ENCODE data around the gene C19orf53.
A peak's percentile ranks its signal among the peaks of the same experiment; 100 is the strongest.

C19orf53 gene

GRCh38 chr19:13796301-13797057 lies 22.2 kb downstream of the C19orf53 start:
- no peak for DNase-seq (ENCODE audit: low read depth, low spot score)

GRCh38 chr19:13797058-13797440 lies 22.8 kb downstream of the C19orf53 start:
- no peak for DNase-seq (ENCODE audit: low read depth, low spot score)

GRCh38 chr19:13797870-13798269 lies 23.6 kb downstream of the C19orf53 start:
- DNase-seq (ENCODE audit: low read depth, low spot score): no peak

- DNase-seq (ENCODE audit: low read depth, low spot score): no peak
These were observed 25.4 kb downstream of the C19orf53 start for GRCh38 chr19:13799669-13800068.

- DNase-seq (ENCODE audit: low read depth, low spot score): no peak
These were observed 28.8 kb downstream of the C19orf53 start for GRCh38 chr19:13803038-13803437.

GRCh38 chr19:13804830-13805683 lies 30.8 kb downstream of the C19orf53 start:
- DNase-seq (ENCODE audit: low read depth, low spot score): no peak

- DNase-seq (ENCODE audit: low read depth, low spot score): no peak
These were observed 32.5 kb downstream of the C19orf53 start for GRCh38 chr19:13806728-13807127.

- no peak for DNase-seq (ENCODE audit: low read depth, low spot score)
These were observed 33.3 kb downstream of the C19orf53 start for GRCh38 chr19:13807421-13808021.

GRCh38 chr19:13808856-13809255 lies 34.6 kb downstream of the C19orf53 start:
- no peak for DNase-seq (ENCODE audit: low read depth, low spot score)

- DNase-seq (ENCODE audit: low read depth, low spot score): no peak
These were observed 38.3 kb downstream of the C19orf53 start for GRCh38 chr19:13812544-13812943.

- no peak for DNase-seq (ENCODE audit: low read depth, low spot score)
These were observed 38.9 kb downstream of the C19orf53 start for GRCh38 chr19:13813147-13813546.

- DNase-seq (ENCODE audit: low read depth, low spot score): no peak
These were observed 40.3 kb downstream of the C19orf53 start for GRCh38 chr19:13814550-13814949.

- peak; percentile 97 for DNase-seq (ENCODE audit: low read depth, low spot score)
These were observed 42.9 kb downstream of the C19orf53 start for GRCh38 chr19:13817018-13817614.

GRCh38 chr19:13817615-13818371 lies 43.5 kb downstream of the C19orf53 start:
- peak; percentile 96 for DNase-seq (ENCODE audit: low read depth, low spot score)

- no peak for DNase-seq (ENCODE audit: low read depth, low spot score)
These were observed 45.0 kb downstream of the C19orf53 start for GRCh38 chr19:13819238-13819637.

- no peak for DNase-seq (ENCODE audit: low read depth, low spot score)
These were observed 47.0 kb downstream of the C19orf53 start for GRCh38 chr19:13821292-13821691.

- no peak for DNase-seq (ENCODE audit: low read depth, low spot score)
These were observed 49.0 kb downstream of the C19orf53 start for GRCh38 chr19:13823256-13823655.

GRCh38 chr19:13823901-13824300 lies 49.6 kb downstream of the C19orf53 start:
- no peak for DNase-seq (ENCODE audit: low read depth, low spot score)

GRCh38 chr19:13824703-13825102 lies 50.4 kb downstream of the C19orf53 start:
- DNase-seq (ENCODE audit: low read depth, low spot score): no peak

- no peak for DNase-seq (ENCODE audit: low read depth, low spot score)
These were observed 51.5 kb downstream of the C19orf53 start for GRCh38 chr19:13825489-13826441.

Data from iPS DF 19.7 (cell line).